HepG2 (cell line): ENCODE data around the gene EXOSC6. TPM values are rescaled to one million over a fixed set of nuclear protein-coding genes. Genes with fewer than 3 reads are reported as not detected.
A peak's percentile ranks its signal among the peaks of the same experiment; 100 is the strongest.

ENCODE experiments used
- CHCHD3 ChIP-seq: sonication (generic); formaldehyde crosslinking; IDR thresholded peaks from 2 replicates; pipeline ENCODE4 v1.8.0; 2022; ENCODE audit warnings: mild to moderate bottlenecking, missing genetic modification reagents, moderate library complexity
- DR1 ChIP-seq: sonication (generic); formaldehyde crosslinking; IDR thresholded peaks from 2 replicates; pipeline ENCODE4 v1.8.0; 2021; ENCODE audit warnings: mild to moderate bottlenecking, missing genetic modification reagents, inconsistent platforms
- E2F2 ChIP-seq: sonication (generic); formaldehyde crosslinking; IDR thresholded peaks from 2 replicates; pipeline ENCODE4 v1.4.0; 2020; ENCODE audit warnings: missing genetic modification reagents, borderline replicate concordance
- FOSL2 ChIP-seq: sonication (generic); formaldehyde crosslinking; IDR thresholded peaks from 2 replicates; pipeline ENCODE4 v1.4.0; 2020; ENCODE audit warnings: missing genetic modification reagents
- GLMP ChIP-seq: sonication (generic); formaldehyde crosslinking; IDR thresholded peaks from 2 replicates; pipeline ENCODE4 v1.9.0; 2021; ENCODE audit warnings: missing genetic modification reagents, mild to moderate bottlenecking, borderline replicate concordance
- HIC2 ChIP-seq: sonication (generic); formaldehyde crosslinking; IDR thresholded peaks from 2 replicates; pipeline ENCODE4 v1.9.0; 2022; ENCODE audit warnings: low read depth, missing genetic modification reagents
- HNRNPUL1 ChIP-seq: fragments of 200-400 bp; formaldehyde crosslinking; IDR thresholded peaks from 2 replicates; pipeline ENCODE4 v1.6.1; 2017; ENCODE audit warnings: low read depth, mild to moderate bottlenecking, low read length, moderate library complexity
- MAFK ChIP-seq, 2 experiments: IDR thresholded peaks in 1 of 2; conservative IDR thresholded peaks in 1 of 2; 2 replicates each; pipeline ENCODE4 v1.6.1; 2011; ENCODE audit warnings: improper control_type of control experiment in 2 of 2, low read length in 2 of 2
- ZBTB42 ChIP-seq: sonication (generic); formaldehyde crosslinking; IDR thresholded peaks from 2 replicates; pipeline ENCODE4 v1.5.0; 2020; ENCODE audit warnings: mild to moderate bottlenecking, missing genetic modification reagents
- ZFP82 ChIP-seq: sonication (generic); formaldehyde crosslinking; IDR thresholded peaks from 2 replicates; pipeline ENCODE4 v1.5.1; 2020; ENCODE audit warnings: mild to moderate bottlenecking, missing genetic modification reagents, borderline replicate concordance
- ZNF382 ChIP-seq: sonication (generic); formaldehyde crosslinking; IDR thresholded peaks from 2 replicates; pipeline ENCODE4 v1.5.0; 2020; ENCODE audit warnings: missing genetic modification reagents, mild to moderate bottlenecking, borderline replicate concordance
- ZNF430 ChIP-seq: sonication (generic); formaldehyde crosslinking; IDR thresholded peaks from 2 replicates; pipeline ENCODE4 v1.9.0; 2021; ENCODE audit warnings: mild to moderate bottlenecking, missing genetic modification reagents
- ZNF556 ChIP-seq: sonication (generic); formaldehyde crosslinking; IDR thresholded peaks from 2 replicates; pipeline ENCODE4 v1.4.0; 2020; ENCODE audit warnings: mild to moderate bottlenecking, missing genetic modification reagents, borderline replicate concordance
- ZNF577 ChIP-seq: sonication (generic); formaldehyde crosslinking; IDR thresholded peaks from 2 replicates; pipeline ENCODE4 v1.4.0; 2020; ENCODE audit warnings: mild to moderate bottlenecking, low read depth, missing genetic modification reagents, borderline replicate concordance
- ZNF616 ChIP-seq: sonication (generic); formaldehyde crosslinking; IDR thresholded peaks from 2 replicates; pipeline ENCODE4 v1.5.0; 2020; ENCODE audit warnings: low read depth, mild to moderate bottlenecking, missing genetic modification reagents
- ZNF660 ChIP-seq: sonication (generic); formaldehyde crosslinking; IDR thresholded peaks from 2 replicates; pipeline ENCODE4 v1.5.1; 2020; ENCODE audit warnings: mild to moderate bottlenecking, low read depth, missing genetic modification reagents, borderline replicate concordance
- ZNF883 ChIP-seq: sonication (generic); formaldehyde crosslinking; IDR thresholded peaks from 2 replicates; pipeline ENCODE4 v1.5.1; 2020; ENCODE audit warnings: mild to moderate bottlenecking, missing genetic modification reagents; ENCODE audit errors: not compliant biosample characterization
- ZSCAN22 ChIP-seq: sonication (generic); formaldehyde crosslinking; IDR thresholded peaks from 2 replicates; pipeline ENCODE4 v1.4.0; 2020; ENCODE audit warnings: mild to moderate bottlenecking, missing genetic modification reagents
- polyA plus RNA-seq, 8 experiments: library from polyadenylated mRNA; depleted of rRNA in 3 of 8; stranded (reverse) in 7 of 8; unstranded in 1 of 8; fragments of >200 nt; fragmentation: Illumina TruSeq in 4 of 8; extraction: Trizol in 4 of 8; gene quantifications; 2 replicates each; pipeline versions ENCODE4 v1.2.1 to v1.2.3, GENCODE V29; 2011 to 2016; ENCODE audit warnings: low read depth in 4 of 8, missing spikeins in 1 of 8, mixed read lengths in 1 of 8; ENCODE audit not compliant: insufficient read depth in 1 of 8
- total RNA-seq, 5 experiments: library from RNA; depleted of rRNA; stranded (reverse); fragments of >200 nt; fragmentation: Illumina TruSeq; extraction: Trizol; gene quantifications; 2 replicates each; pipeline ENCODE4 v1.2.3, GENCODE V29; 2016; ENCODE audit warnings: low read depth in 1 of 5
- TF ChIP-seq, protein P1 (sequence below): sonication (generic); formaldehyde crosslinking; IDR thresholded peaks from 2 replicates; pipeline ENCODE4 v1.5.0; 2020; ENCODE audit warnings: mild to moderate bottlenecking, missing genetic modification reagents
- TF ChIP-seq, protein P2 (sequence below): IDR thresholded peaks from 2 replicates; pipeline ENCODE4 v1.6.1; 2018; ENCODE audit warnings: missing genetic modification reagents

EXOSC6 gene
- total and polyA plus RNA-seq, 2 of the 13 experiments (the other 11 are each of a cell fraction or from before 2014, with no cell fraction given) = 13.1 to 39.9 TPM

- TF ChIP-seq, protein P1, sequence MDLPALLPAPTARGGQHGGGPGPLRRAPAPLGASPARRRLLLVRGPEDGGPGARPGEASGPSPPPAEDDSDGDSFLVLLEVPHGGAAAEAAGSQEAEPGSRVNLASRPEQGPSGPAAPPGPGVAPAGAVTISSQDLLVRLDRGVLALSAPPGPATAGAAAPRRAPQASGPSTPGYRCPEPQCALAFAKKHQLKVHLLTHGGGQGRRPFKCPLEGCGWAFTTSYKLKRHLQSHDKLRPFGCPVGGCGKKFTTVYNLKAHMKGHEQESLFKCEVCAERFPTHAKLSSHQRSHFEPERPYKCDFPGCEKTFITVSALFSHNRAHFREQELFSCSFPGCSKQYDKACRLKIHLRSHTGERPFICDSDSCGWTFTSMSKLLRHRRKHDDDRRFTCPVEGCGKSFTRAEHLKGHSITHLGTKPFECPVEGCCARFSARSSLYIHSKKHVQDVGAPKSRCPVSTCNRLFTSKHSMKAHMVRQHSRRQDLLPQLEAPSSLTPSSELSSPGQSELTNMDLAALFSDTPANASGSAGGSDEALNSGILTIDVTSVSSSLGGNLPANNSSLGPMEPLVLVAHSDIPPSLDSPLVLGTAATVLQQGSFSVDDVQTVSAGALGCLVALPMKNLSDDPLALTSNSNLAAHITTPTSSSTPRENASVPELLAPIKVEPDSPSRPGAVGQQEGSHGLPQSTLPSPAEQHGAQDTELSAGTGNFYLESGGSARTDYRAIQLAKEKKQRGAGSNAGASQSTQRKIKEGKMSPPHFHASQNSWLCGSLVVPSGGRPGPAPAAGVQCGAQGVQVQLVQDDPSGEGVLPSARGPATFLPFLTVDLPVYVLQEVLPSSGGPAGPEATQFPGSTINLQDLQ (CRISPR knock-in tag) = no peak
- TF ChIP-seq ZBTB42 (CRISPR knock-in tag) = peak; percentile 67; the same call in 1 of the 2 replicates
- TF ChIP-seq ZNF883 (CRISPR knock-in tag) = peak; percentile 95
- peak; percentile 90 for TF ChIP-seq CHCHD3
- no peak for TF ChIP-seq HNRNPUL1
- TF ChIP-seq, protein P2, sequence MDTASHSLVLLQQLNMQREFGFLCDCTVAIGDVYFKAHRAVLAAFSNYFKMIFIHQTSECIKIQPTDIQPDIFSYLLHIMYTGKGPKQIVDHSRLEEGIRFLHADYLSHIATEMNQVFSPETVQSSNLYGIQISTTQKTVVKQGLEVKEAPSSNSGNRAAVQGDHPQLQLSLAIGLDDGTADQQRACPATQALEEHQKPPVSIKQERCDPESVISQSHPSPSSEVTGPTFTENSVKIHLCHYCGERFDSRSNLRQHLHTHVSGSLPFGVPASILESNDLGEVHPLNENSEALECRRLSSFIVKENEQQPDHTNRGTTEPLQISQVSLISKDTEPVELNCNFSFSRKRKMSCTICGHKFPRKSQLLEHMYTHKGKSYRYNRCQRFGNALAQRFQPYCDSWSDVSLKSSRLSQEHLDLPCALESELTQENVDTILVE (CRISPR knock-in tag) = peak; percentile 93
- no peak; the same call in 1 of the 2 replicates for TF ChIP-seq DR1 (CRISPR knock-in tag)
- peak; percentile 79; the same call in 1 of the 2 replicates for TF ChIP-seq ZSCAN22 (CRISPR knock-in tag)
- peak; percentile 98 for TF ChIP-seq ZNF430 (CRISPR knock-in tag)
- 0 out of 2 replicates have a peak, but pooled peaks have one; percentile 18 for TF ChIP-seq ZNF660 (CRISPR knock-in tag)
- TF ChIP-seq ZNF556 (CRISPR knock-in tag) = no peak; the same call in none of the 2 replicates
- TF ChIP-seq ZNF382 (CRISPR knock-in tag) = no peak
- TF ChIP-seq GLMP (CRISPR knock-in tag) = no peak
- TF ChIP-seq ZFP82 (CRISPR knock-in tag) = peak; percentile 89
- TF ChIP-seq ZNF577 (CRISPR knock-in tag) = no peak
- no peak for TF ChIP-seq MAFK (conservative IDR thresholded peaks at IDR 0.05 in 1 of 2, IDR thresholded peaks at IDR 0.05 in 1 of 2; ENCODE audit: low read length in 2 of 2)
- TF ChIP-seq ZNF616 (CRISPR knock-in tag) = peak; percentile 76
- no peak for TF ChIP-seq E2F2 (CRISPR knock-in tag)
- peak; percentile 75 for TF ChIP-seq FOSL2 (CRISPR knock-in tag)
- peak; percentile 95 for TF ChIP-seq HIC2 (CRISPR knock-in tag)
These were observed 47.5 kb upstream of the EXOSC6 start, which contains the start of gene DDX19B (continued) for GRCh38 chr16:70298988-70299938.
